ENCODE measurements around the gene KIAA1671.

KIAA1671 gene

GRCh38 chr22:25147642-25147928 lies 195.1 kb downstream of the KIAA1671 start:
- DNase-seq (ENCODE audit: low read depth), result no peak

- no peak for DNase-seq (ENCODE audit: low read depth)
These were observed 195.7 kb downstream of the KIAA1671 start for GRCh38 chr22:25148149-25148691.

- DNase-seq (ENCODE audit: low read depth), result no peak
These were observed 196.5 kb downstream of the KIAA1671 start for GRCh38 chr22:25149014-25149413.

GRCh38 chr22:25153961-25154666 lies 201.6 kb downstream of the KIAA1671 start:
- peak; percentile 18 for DNase-seq (ENCODE audit: low read depth)

GRCh38 chr22:25154667-25154999 lies 202.1 kb downstream of the KIAA1671 start:
- DNase-seq (ENCODE audit: low read depth), result no peak

- DNase-seq (ENCODE audit: low read depth), result no peak
These were observed 204.2 kb downstream of the KIAA1671 start for GRCh38 chr22:25156736-25157135.

- no peak for DNase-seq (ENCODE audit: low read depth)
These were observed 206.5 kb downstream of the KIAA1671 start for GRCh38 chr22:25159028-25159427.

- DNase-seq (ENCODE audit: low read depth), result no peak
These were observed 207.8 kb downstream of the KIAA1671 start for GRCh38 chr22:25160120-25160996.

GRCh38 chr22:25161017-25161915 lies 208.8 kb downstream of the KIAA1671 start:
- DNase-seq (ENCODE audit: low read depth), result no peak

GRCh38 chr22:25161916-25162530 lies 209.5 kb downstream of the KIAA1671 start:
- DNase-seq (ENCODE audit: low read depth), result no peak

GRCh38 chr22:25162561-25162960 lies 210.0 kb downstream of the KIAA1671 start:
- DNase-seq (ENCODE audit: low read depth), result no peak

- DNase-seq (ENCODE audit: low read depth), result no peak
These were observed 213.3 kb downstream of the KIAA1671 start for GRCh38 chr22:25165785-25166184.

- no peak for DNase-seq (ENCODE audit: low read depth)
These were observed 213.9 kb downstream of the KIAA1671 start for GRCh38 chr22:25166266-25167040.

- DNase-seq (ENCODE audit: low read depth), result no peak
These were observed 214.6 kb downstream of the KIAA1671 start for GRCh38 chr22:25167082-25167481.

GRCh38 chr22:25167834-25168601 lies 215.5 kb downstream of the KIAA1671 start:
- no peak for DNase-seq (ENCODE audit: low read depth)

GRCh38 chr22:25169278-25170031 lies 216.9 kb downstream of the KIAA1671 start:
- DNase-seq (ENCODE audit: low read depth), result no peak

GRCh38 chr22:25170426-25170980 lies 218.0 kb downstream of the KIAA1671 start:
- DNase-seq (ENCODE audit: low read depth), result no peak

GRCh38 chr22:25172153-25172552 lies 219.6 kb downstream of the KIAA1671 start:
- DNase-seq (ENCODE audit: low read depth), result no peak

All from GM04503 (cell line).